Stimulated activated CD4-positive, alpha-beta T cell treated with anti-CD3 and anti-CD28 coated beads, Interleukin-2, amount 100 ng/mL, for 4 hours (primary cell): ENCODE results near the gene MBNL1.
"Not testable (repeated sequence)": the region's sequence is repeated elsewhere in the genome, so short reads cannot be mapped to it uniquely, and the experiment has no call there.

Experiments used
- DNase-seq: peaks from one replicate; pipeline ENCODE4 v3.0.0-alpha.2; 2020; ENCODE audit warnings: low read depth

Gene MBNL1

GRCh38 chr3:152377184-152377570, 108.4 kb downstream of the MBNL1 start:
- DNase-seq, result no peak

GRCh38 chr3:152379415-152380042, 110.8 kb downstream of the MBNL1 start:
- DNase-seq, result no peak

GRCh38 chr3:152380043-152380442, 111.3 kb downstream of the MBNL1 start:
- no peak for DNase-seq

GRCh38 chr3:152381881-152382295, 113.2 kb downstream of the MBNL1 start:
- DNase-seq, result no peak

- DNase-seq, result no peak
These were observed 113.8 kb downstream of the MBNL1 start for GRCh38 chr3:152382312-152383135.

- DNase-seq, result no peak
These were observed 114.4 kb downstream of the MBNL1 start for GRCh38 chr3:152383136-152383606.

- no peak for DNase-seq
These were observed 115.7 kb downstream of the MBNL1 start for GRCh38 chr3:152384412-152384811.

GRCh38 chr3:152385761-152386160, 117.0 kb downstream of the MBNL1 start:
- DNase-seq, result no peak

GRCh38 chr3:152386208-152386607, 117.5 kb downstream of the MBNL1 start:
- no peak for DNase-seq

GRCh38 chr3:152388631-152389030, 119.9 kb downstream of the MBNL1 start:
- DNase-seq, result no peak

- no peak for DNase-seq
These were observed 120.7 kb downstream of the MBNL1 start for GRCh38 chr3:152389316-152389934.

- DNase-seq, result no peak
These were observed 121.9 kb downstream of the MBNL1 start for GRCh38 chr3:152390647-152391046.

GRCh38 chr3:152391671-152392070, 122.9 kb downstream of the MBNL1 start:
- DNase-seq, result no peak

- DNase-seq, result no peak
These were observed 123.6 kb downstream of the MBNL1 start for GRCh38 chr3:152392272-152392880.

GRCh38 chr3:152394246-152394645, 125.5 kb downstream of the MBNL1 start:
- no peak for DNase-seq

GRCh38 chr3:152395764-152396163, 127.0 kb downstream of the MBNL1 start:
- no peak for DNase-seq

GRCh38 chr3:152396867-152397266, 128.1 kb downstream of the MBNL1 start:
- DNase-seq, result no peak

GRCh38 chr3:152397348-152397747, 128.6 kb downstream of the MBNL1 start:
- not testable (repeated sequence) for DNase-seq

- no peak for DNase-seq
These were observed 129.8 kb downstream of the MBNL1 start for GRCh38 chr3:152398495-152398894.

- DNase-seq, result no peak
These were observed 130.6 kb downstream of the MBNL1 start for GRCh38 chr3:152399374-152399773.

- no peak for DNase-seq
These were observed 132.2 kb downstream of the MBNL1 start for GRCh38 chr3:152400887-152401286.

- no peak for DNase-seq
These were observed 134.1 kb downstream of the MBNL1 start for GRCh38 chr3:152402695-152403451.
